Urinary bladder (tissue), 4 donors: ENCODE measurements around the gene UBA6. TPM values are rescaled to one million over a fixed set of nuclear protein-coding genes. Genes with fewer than 3 reads are reported as not detected.

Experiments used
- DNase-seq: peaks from one replicate; pipeline ENCODE4 v3.0.0-alpha.2; 2015; ENCODE audit errors: extremely low spot score
- H3K27ac ChIP-seq: one replicate; pipeline ENCODE4 v1.5.1; 2013; ENCODE audit warnings: low read depth, mild to moderate bottlenecking, moderate library complexity
- H3K36me3 ChIP-seq: one replicate; pipeline ENCODE4 v1.6.1; 2013; ENCODE audit warnings: mild to moderate bottlenecking, moderate library complexity; ENCODE audit not compliant: insufficient read depth
- H3K4me1 ChIP-seq: one replicate; pipeline ENCODE4 v1.6.1; 2013; ENCODE audit warnings: mild to moderate bottlenecking, moderate library complexity; ENCODE audit not compliant: insufficient read depth
- H3K4me3 ChIP-seq: one replicate; pipeline ENCODE4 v1.5.1; 2013; ENCODE audit warnings: low read depth, low read length
- WGBS: extraction: QIAGEN DNeasy Blood & Tissue Kit; methylation state at CpG from one replicate; pipeline ENCODE4 v1.1.7; 2013; 5-methylcytosine and 5-hydroxymethylcytosine counted together
- polyA plus RNA-seq: library from polyadenylated mRNA; stranded (reverse); fragments of 200-250 nt; gene quantifications from one replicate; pipeline ENCODE4 v1.2.3, GENCODE V29; 2013
- small RNA-seq: library from RNA; depleted of rRNA; stranded (forward); fragments of <200 nt; gene quantifications from one replicate; pipeline ENCODE3, GENCODE V24; 2014
- total RNA-seq: library from RNA; depleted of rRNA; stranded (reverse); fragments of >200 nt; gene quantifications from one replicate; pipeline ENCODE4 v1.2.3, GENCODE V29; 2014
- donor health status: healthy with polysubstance abuse.
- donor health status: healthy.

The UBA6 gene
- total and polyA plus RNA-seq, 2 donors, result 14.1 to 113 TPM

- Histone ChIP-seq H3K27ac (no peak overlapping the region), H3K36me3 (no peaks in the 10 kb centered on the region), H3K4me3 (no peak overlapping the region), H3K4me1 (no peaks in the 10 kb centered on the region)
- DNase-seq, result no peak
These were observed 127.8 kb downstream of the UBA6 start for GRCh38 chr4:67573193-67573592.

- Histone ChIP-seq H3K36me3 (no peaks in the 10 kb centered on the region), H3K27ac (no peak overlapping the region), H3K4me3 (no peak overlapping the region), H3K4me1 (no peaks in the 10 kb centered on the region)
- 34% methylated on average over 1 of the region's 1 CpG for WGBS
- no peak for DNase-seq
These were observed 129.0 kb downstream of the UBA6 start for GRCh38 chr4:67571975-67572374.

- no peaks in the 10 kb centered on the region for H3K36me3 ChIP-seq
- H3K4me1 ChIP-seq, result no peaks in the 10 kb centered on the region
- no peak overlapping the region for H3K4me3 ChIP-seq
- WGBS, result 94% methylated on average over 1 of the region's 1 CpG
- DNase-seq, result no peak
- no peak overlapping the region for H3K27ac ChIP-seq
These were observed 130.4 kb downstream of the UBA6 start for GRCh38 chr4:67570537-67570936.

GRCh38 chr4:67568820-67569219 is 132.1 kb downstream of the UBA6 start:
- H3K36me3 ChIP-seq, result no peaks in the 10 kb centered on the region
- no peak for DNase-seq
- no peak overlapping the region for H3K27ac ChIP-seq
- no peak overlapping the region for H3K4me3 ChIP-seq
- no peaks in the 10 kb centered on the region for H3K4me1 ChIP-seq
- 94% methylated on average over 2 of the region's 2 CpGs for WGBS

- Histone ChIP-seq H3K4me3 (no peak overlapping the region), H3K36me3 (no peaks in the 10 kb centered on the region), H3K27ac (no peak overlapping the region), H3K4me1 (no peaks in the 10 kb centered on the region)
- no peak for DNase-seq
- 87% methylated on average over 3 of the region's 3 CpGs for WGBS
These were observed 134.6 kb downstream of the UBA6 start for GRCh38 chr4:67566335-67566734.

- no peak overlapping the region for H3K4me3 ChIP-seq
- DNase-seq, result no peak
- no peaks in the 10 kb centered on the region for H3K4me1 ChIP-seq
- no peak overlapping the region for H3K27ac ChIP-seq
- no peaks in the 10 kb centered on the region for H3K36me3 ChIP-seq
These were observed 135.7 kb downstream of the UBA6 start for GRCh38 chr4:67565284-67565683.

Small RNA genes within 50 kb of the gene (small RNA-seq; reads per million reads assigned to genes)
- gene AC096720.1 (not detected), gene RF00091 (not detected)

Other genes with a start within 250 kb of the UBA6 start
- 75.1 TPM for gene CENPC, start 155.7 kb downstream of the UBA6 start, total RNA-seq
- gene CENPC, start 155.7 kb downstream of the UBA6 start, polyA plus RNA-seq, result 8.6 TPM
- 0.63 TPM for gene STAP1, start 142.4 kb downstream of the UBA6 start, total RNA-seq
- 0.23 TPM for gene STAP1, start 142.4 kb downstream of the UBA6 start, polyA plus RNA-seq
- not detected for gene GNRHR, start 53.2 kb upstream of the UBA6 start, total RNA-seq
- not detected for gene GNRHR, start 53.2 kb upstream of the UBA6 start, polyA plus RNA-seq
- not detected for gene TMPRSS11D, start 182.8 kb upstream of the UBA6 start, total RNA-seq
- not detected for gene TMPRSS11D, start 182.8 kb upstream of the UBA6 start, polyA plus RNA-seq